ENCODE data around the gene HOXB1. TPM values are rescaled to one million over a fixed set of nuclear protein-coding genes. Genes with fewer than 3 reads are reported as not detected.
A peak's percentile ranks its signal among the peaks of the same experiment; 100 is the strongest.
"Not testable (repeated sequence)": the region's sequence is repeated elsewhere in the genome, so short reads cannot be mapped to it uniquely, and the experiment has no call there.

HOXB1 gene
- total RNA-seq, 1 donor from 2014 or later = not detected

DNA sequence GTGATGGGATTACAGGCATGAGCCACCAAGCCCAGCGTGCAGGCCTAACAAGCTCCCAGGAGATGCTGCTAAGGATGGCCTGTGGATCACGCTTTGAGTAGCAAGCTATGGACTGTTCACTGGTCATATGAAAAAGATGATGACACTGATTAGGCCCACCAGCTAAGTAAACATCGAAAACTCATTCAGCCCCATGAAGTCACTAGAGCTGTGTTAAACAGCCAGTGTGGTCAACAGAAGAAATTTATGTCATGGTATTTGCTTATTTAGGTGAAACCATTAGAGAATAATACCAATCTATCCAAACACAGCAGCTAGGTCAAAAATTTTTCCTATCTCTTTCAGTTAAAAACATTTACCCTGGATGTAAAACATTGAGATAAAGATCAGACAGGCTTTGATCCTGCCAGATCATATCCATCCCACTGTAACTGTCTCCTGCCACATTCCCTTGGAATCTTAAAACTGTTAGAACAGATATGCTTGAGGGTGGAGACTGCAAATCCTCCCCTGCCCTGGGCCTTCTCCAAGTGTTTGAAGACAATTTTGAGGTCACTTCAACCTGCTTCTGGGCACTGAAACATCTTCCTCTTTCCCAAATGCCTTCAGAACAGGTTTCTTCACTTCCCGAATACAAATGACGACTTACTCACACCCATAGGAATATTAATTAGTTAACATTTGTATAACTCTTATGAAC lies 30.9 kb downstream of the HOXB1 start:
- DNase-seq (ENCODE audit: low spot score) = no peak

- DNase-seq (ENCODE audit: low spot score) = no peak
Measured at GRCh38 chr17:48499248-48499647, 31.6 kb downstream of the HOXB1 start.

DNA sequence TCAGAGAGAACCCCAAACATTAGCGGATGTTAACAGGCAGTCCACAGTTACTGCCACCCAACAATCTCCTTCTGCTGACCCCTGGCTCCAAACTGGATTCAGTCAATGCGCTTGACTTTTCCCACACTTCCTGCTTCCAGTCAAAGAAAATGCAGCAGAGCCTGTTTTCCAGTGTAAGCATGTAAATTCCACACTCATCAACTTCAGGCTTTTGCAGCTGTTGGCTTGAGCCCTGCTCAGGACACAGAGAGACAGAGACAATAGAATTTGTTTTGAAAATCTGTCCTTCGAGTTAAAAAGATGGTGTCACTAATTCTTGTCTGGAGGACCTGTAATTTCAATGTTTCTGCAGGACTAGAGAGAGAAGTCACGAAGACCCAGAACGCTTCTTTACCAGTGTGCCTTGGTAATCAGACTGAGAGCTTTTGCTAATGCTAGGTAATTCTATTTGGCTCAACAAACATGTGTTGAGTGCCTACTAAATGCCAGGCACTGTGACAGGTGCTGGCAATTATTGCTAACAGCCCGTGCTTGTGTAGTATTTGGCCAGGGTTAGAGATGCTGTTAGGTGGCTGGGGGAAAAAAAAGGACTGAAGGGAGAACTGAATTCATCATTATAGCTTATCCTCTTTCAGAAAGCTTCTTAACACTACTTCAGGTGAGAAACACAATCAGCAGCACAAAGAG lies 32.5 kb downstream of the HOXB1 start:
- no peak for DNase-seq (ENCODE audit: low spot score)

DNA sequence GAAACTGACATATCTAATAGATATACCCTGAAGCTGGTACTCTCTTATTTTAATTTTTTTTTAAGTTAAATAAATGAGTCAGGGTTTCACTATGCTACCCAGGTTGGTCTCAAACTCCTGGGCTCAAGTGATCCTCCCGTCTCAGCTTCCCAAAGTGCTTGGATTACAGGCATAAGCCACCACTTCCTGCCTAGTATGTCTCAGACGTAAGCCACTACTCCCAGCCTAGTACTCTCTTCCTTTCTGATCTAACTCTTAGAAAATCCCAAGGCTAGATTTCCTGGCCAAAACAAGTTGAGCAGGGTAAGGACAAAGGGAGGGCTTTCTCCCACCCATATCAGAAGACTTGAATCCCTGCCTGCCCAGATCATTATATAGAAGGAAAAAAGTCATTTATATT lies 33.7 kb downstream of the HOXB1 start:
- no peak for DNase-seq (ENCODE audit: low spot score)

DNA sequence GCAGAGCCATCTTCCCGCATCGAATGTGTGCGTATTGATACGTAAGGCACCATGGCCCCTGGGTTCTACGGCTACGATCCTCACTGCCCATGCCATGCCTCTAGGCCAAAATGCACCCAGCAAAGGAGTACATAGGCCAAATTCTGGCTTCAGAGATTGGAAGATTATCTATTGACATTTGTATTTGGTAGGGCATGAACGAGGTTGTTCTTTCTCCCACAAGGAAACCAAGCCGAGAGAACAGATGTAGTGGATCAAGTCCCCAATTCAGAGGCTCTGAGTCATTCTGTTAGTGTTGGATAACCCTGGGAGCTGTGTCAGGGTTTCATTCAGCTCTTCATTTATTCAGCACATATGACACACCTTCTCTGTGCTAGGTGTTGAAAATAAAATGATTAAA lies 36.5 kb downstream of the HOXB1 start:
- no peak for DNase-seq (ENCODE audit: low spot score)

- DNase-seq (ENCODE audit: low spot score) = peak; percentile 93
Measured at GRCh38 chr17:48492401-48493298, 38.2 kb downstream of the HOXB1 start.

DNA sequence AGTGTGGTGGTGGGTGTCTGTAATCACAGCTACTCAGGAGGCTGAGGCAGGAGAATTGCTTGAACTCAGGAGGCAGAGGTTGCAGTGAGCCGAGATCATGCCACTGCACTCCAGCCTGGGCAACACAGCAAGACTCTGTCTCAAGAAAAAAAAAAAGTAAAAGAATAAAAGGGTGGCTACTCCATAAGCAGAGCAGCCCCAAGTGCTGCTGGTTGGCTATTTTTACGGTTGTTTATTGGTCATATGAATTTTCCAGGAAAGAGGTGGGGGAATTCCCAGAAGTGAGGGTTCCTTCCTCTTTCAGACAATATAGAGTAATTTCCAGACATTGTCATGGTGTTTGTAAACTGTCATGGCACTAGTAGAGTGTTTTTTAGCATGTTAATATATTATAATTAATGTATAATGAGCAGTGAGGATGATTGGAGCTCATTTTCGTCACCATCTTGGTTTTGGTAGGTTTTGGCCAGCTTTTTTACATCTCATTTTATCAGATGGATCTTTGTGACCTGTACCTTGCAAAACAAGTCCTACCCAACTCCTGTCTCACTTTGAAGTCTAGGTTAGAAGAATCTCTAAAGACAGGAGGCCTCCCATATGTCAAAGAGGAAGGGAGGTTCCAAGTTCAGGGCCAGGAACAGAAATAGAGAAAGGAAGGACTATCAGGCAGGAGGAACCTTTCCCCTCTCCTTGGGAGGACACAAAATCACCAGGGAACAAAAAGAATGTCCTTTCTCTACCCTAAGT lies 39.1 kb downstream of the HOXB1 start:
- no peak for DNase-seq (ENCODE audit: low spot score)

GRCh38 chr17:48490451-48490892 lies 40.3 kb downstream of the HOXB1 start:
- no peak for DNase-seq (ENCODE audit: low spot score)

DNA sequence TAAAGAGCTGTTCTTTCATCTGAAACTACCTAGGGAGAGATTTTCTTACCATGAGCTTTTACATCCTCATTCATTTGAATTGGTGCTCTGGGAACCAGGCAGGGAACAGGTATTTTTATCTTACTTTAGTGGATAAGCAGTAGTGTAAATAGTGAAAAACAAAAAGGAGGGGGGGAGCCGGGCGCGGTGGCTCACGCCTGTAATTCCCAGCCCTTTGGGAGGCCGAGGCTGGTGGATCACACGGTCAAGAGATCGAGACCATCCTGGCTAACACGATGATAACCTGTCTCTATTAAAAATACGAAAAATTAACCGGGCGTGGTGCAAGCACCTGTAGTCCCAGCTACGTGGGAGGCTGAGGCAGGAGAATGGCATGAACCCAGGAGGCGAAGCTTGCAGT lies 41.0 kb downstream of the HOXB1 start:
- no peak for DNase-seq (ENCODE audit: low spot score)

GRCh38 chr17:48488548-48489106 lies 42.2 kb downstream of the HOXB1 start:
- no peak for DNase-seq (ENCODE audit: low spot score)

DNA sequence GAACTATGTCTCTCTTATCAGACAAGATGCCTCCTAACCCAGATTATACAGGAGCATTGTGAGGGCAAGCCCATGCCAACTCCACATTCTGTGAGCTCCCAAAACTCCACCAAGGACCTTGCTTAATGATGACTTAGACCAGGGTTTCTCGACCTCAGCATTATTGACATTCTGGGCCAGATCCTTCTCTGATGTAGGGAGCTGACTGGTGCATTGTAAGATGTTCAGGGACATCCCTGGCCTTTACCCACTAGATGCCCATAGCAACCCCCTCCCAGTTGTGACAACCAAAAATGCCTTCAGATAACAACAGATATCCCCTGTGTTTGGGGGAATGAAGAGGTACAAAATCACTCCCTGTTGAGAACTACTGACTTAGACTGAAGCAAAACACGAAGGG lies 43.6 kb downstream of the HOXB1 start:
- DNase-seq (ENCODE audit: low spot score) = no peak

GRCh38 chr17:48486557-48486956 lies 44.3 kb downstream of the HOXB1 start:
- DNase-seq (ENCODE audit: low spot score) = no peak

- no peak for DNase-seq (ENCODE audit: low spot score)
Measured at GRCh38 chr17:48484850-48485249, 46.0 kb downstream of the HOXB1 start.

DNA sequence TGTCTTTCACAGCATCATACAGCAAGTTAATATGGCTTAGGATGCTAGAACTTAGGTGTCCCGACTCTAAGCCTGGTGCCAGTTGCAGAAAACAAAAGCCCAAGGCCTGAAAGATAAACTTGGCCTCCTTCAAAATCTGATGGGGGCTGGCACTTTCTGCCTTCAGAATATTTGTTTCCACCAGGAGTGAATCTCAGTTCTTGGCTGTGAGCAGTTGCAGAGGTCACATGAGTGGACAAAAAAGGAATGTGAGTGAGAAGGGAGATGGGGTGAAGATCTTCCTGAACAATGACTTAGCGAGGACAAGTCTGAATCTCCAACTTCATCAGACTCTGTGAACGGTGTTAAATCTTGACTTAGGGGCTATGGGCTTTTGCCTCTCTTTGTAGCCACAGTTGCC lies 46.6 kb downstream of the HOXB1 start:
- DNase-seq (ENCODE audit: low spot score) = no peak

GRCh38 chr17:48483471-48484131 lies 47.2 kb downstream of the HOXB1 start:
- no peak for DNase-seq (ENCODE audit: low spot score)

- DNase-seq (ENCODE audit: low spot score) = no peak
Measured at GRCh38 chr17:48483004-48483403, 47.8 kb downstream of the HOXB1 start.

GRCh38 chr17:48482301-48482700 lies 48.5 kb downstream of the HOXB1 start:
- DNase-seq (ENCODE audit: low spot score) = not testable (repeated sequence)

DNA sequence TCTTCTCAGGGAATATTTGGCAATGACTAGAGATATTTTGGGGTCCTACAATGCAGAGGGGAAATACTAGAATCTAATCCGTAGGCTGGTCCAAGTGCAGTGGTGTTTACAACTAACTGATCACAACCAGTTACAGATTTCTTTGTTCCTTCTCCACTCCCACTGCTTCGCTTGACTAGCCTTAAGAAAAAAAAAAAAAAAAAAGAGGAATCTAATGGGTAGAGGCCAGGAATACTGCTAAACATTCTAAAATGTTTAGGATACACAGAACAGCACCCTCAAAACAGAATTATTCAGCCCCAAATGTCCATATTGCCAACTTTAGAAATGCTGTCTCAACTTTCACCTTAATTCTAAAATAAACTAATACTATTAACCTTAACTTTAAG lies 51.8 kb downstream of the HOXB1 start:
- DNase-seq (ENCODE audit: low spot score) = no peak

Measured in mesenteric fat pad (tissue), 1 donor.